ENCODE results near the gene BTNL3. TPM values are rescaled to one million over a fixed set of nuclear protein-coding genes. Genes with fewer than 3 reads are reported as not detected.
"Not testable (repeated sequence)": the region's sequence is repeated elsewhere in the genome, so short reads cannot be mapped to it uniquely, and the experiment has no call there.

The BTNL3 gene
- total RNA-seq, 2 donors from 2014 or later = 0.10 to 0.16 TPM

DNA sequence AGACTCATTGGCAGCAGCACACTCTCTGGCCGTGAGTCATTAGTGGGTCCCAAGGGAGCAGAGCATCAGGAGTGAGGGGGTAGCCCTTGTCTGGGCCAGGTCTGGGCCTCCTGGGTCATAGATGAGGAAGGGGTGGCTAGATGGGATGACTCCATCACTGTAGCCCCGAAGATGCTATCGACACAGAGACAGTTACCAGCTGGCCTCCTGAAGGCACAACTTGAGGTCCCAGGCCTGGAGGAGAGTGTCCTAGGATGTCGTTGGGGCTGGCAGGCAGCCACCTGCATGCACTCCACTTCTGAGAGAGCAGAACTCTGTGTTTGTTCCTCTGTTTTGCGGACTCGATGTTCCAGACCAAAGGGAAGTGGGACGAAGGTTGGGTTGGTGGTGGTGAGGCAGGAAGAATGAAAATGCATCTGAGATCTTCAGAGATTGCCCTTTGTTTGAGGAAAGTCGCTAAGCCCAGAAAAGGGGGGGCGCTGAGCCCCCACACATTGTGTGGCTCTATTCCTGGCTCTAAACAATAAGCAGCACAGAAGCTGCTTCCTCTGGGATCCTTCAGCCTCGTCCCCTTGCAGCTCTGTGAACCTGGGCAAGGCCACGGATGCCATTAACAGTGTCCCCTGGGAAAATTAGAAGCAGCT is 56.1 kb downstream of the BTNL3 start:
- H3K9me3 Mint-ChIP-seq = no peaks in the 10 kb centered on the region
- no peaks in the 10 kb centered on the region for H3K4me1 Mint-ChIP-seq (ENCODE audit: low read depth)
- ATAC-seq (replicated peaks in 1 of 2) (no peak), DNase-seq (no peak)
- no peak overlapping the region for H3K27ac Mint-ChIP-seq
- peaks cover 50% of the 10 kb centered on the region for H3K27me3 Mint-ChIP-seq (ENCODE audit: low read depth)
- H3K4me3 Mint-ChIP-seq = no peak overlapping the region
- no peaks in the 10 kb centered on the region for H3K36me3 Mint-ChIP-seq (ENCODE audit: insufficient read depth in 2 of 2)

DNA sequence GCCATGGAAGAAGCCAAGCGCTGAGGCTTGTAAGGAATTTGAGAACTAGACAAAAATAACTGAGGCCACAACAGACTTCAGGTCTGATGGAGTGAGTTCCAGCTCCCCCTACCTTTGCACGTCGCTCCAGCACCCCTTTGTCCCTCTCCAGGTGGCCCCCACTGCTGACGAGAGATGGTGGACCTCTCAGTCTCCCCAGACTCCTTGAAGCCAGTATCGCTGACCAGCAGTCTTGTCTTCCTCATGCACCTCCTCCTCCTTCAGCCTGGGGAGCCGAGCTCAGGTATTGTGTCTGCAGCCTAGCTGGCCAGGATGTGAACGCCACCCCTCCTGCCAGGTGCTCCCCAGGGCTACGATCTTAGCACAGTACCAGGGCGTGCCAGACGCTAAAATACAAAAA is 56.7 kb downstream of the BTNL3 start:
- Mint-ChIP-seq H3K9me3 (no peaks in the 10 kb centered on the region), H3K4me3 (no peak overlapping the region), H3K36me3 (ENCODE audit: insufficient read depth in 2 of 2) (no peaks in the 10 kb centered on the region), H3K4me1 (ENCODE audit: low read depth) (no peaks in the 10 kb centered on the region), H3K27me3 (ENCODE audit: low read depth) (peaks cover 50% of the 10 kb centered on the region), H3K27ac (no peak overlapping the region)
- ATAC-seq (replicated peaks in 1 of 2) (no peak), DNase-seq (no peak)

DNA sequence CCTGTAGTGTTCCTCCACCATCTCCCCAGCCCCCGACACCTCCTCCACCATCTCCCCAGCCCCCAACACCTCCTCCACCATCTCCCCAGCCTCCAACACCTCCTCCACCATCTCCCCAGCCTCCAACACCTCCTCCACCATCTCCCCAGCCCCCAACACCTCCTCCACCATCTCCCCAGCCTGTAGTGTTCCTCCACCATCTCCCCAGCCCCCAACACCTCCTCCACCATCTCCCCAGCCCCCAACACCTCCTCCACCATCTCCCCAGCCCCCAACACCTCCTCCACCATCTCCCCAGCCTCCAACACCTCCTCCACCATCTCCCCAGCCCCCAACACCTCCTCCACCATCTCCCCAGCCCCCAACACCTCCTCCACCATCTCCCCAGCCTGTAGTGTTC is 57.2 kb downstream of the BTNL3 start:
- H3K4me3 Mint-ChIP-seq; H3K4me1 Mint-ChIP-seq (ENCODE audit: low read depth): not testable (repeated sequence)

DNA sequence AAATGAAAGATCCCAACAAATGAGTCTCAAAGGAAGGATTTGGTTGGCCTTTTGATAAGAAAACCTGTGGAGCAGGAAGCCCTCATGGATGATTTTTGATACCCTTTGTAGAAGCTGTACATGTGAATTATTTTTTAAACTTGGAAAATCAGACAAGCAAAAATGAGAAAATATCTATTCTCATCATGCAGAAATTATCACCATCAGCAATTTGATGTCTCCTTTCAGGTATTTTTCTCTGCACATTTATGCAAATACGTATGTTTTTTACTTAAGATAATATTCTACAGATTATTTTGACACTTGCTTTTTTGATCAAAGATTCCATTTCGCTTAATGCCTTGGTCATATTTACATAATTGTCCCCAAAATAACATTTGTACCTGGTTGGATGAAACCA is 58.6 kb downstream of the BTNL3 start:
- H3K36me3 Mint-ChIP-seq (ENCODE audit: insufficient read depth in 2 of 2) = peaks cover 3% of the 10 kb centered on the region in 2 donors
- H3K27ac Mint-ChIP-seq = no peak overlapping the region
- H3K9me3 Mint-ChIP-seq = no peaks in the 10 kb centered on the region
- no peak for ATAC-seq (replicated peaks in 1 of 2)
- no peak for DNase-seq
- H3K4me1 Mint-ChIP-seq (ENCODE audit: low read depth) = peaks cover 5% of the 10 kb centered on the region
- peaks cover 54% of the 10 kb centered on the region for H3K27me3 Mint-ChIP-seq (ENCODE audit: low read depth)
- no peak overlapping the region for H3K4me3 Mint-ChIP-seq

More for the DNA sequence above, 57.2 kb downstream of the BTNL3 start:
- not testable (repeated sequence) for H3K27ac Mint-ChIP-seq; H3K36me3 Mint-ChIP-seq (ENCODE audit: insufficient read depth in 2 of 2); DNase-seq; H3K9me3 Mint-ChIP-seq; ATAC-seq (replicated peaks in 1 of 2)
- H3K27me3 Mint-ChIP-seq (ENCODE audit: low read depth) = peaks cover 52% of the 10 kb centered on the region

DNA sequence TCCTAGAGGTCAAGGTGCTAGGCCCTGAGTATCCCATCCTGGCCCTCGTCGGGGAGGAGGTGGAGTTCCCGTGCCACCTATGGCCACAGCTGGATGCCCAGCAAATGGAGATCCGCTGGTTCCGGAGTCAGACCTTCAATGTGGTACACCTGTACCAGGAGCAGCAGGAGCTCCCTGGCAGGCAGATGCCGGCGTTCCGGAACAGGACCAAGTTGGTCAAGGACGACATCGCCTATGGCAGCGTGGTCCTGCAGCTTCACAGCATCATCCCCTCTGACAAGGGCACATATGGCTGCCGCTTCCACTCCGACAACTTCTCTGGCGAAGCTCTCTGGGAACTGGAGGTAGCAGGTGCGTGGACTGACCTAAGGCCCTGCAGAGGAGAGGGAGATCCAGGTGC is 59.3 kb downstream of the BTNL3 start:
- no peak overlapping the region for H3K27ac Mint-ChIP-seq
- H3K4me3 Mint-ChIP-seq = no peak overlapping the region
- H3K27me3 Mint-ChIP-seq (ENCODE audit: low read depth) = peaks cover 50% of the 10 kb centered on the region
- H3K4me1 Mint-ChIP-seq (ENCODE audit: low read depth) = peaks cover 7% of the 10 kb centered on the region
- no peaks in the 10 kb centered on the region for H3K9me3 Mint-ChIP-seq
- peaks cover 3% of the 10 kb centered on the region in 2 donors for H3K36me3 Mint-ChIP-seq (ENCODE audit: insufficient read depth in 2 of 2)
- DNase-seq = no peak
- no peak for ATAC-seq (replicated peaks in 1 of 2)

DNA sequence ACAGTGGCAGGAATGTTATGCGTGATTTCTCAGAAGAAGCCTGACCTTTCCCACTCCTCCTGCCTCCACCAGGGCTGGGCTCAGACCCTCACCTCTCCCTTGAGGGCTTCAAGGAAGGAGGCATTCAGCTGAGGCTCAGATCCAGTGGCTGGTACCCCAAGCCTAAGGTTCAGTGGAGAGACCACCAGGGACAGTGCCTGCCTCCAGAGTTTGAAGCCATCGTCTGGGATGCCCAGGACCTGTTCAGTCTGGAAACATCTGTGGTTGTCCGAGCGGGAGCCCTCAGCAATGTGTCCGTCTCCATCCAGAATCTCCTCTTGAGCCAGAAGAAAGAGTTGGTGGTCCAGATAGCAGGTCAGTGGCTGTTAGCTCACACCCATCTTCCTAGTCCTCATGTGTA is 61.4 kb downstream of the BTNL3 start:
- Mint-ChIP-seq H3K27me3 (ENCODE audit: low read depth) (peaks cover 61% of the 10 kb centered on the region), H3K4me1 (ENCODE audit: low read depth) (peaks cover 22% of the 10 kb centered on the region), H3K27ac (no peak overlapping the region), H3K36me3 (ENCODE audit: insufficient read depth in 2 of 2) (peaks cover 3% of the 10 kb centered on the region in 2 donors), H3K4me3 (no peak overlapping the region), H3K9me3 (no peaks in the 10 kb centered on the region)
- ATAC-seq (replicated peaks in 1 of 2) = no peak
- no peak for DNase-seq

DNA sequence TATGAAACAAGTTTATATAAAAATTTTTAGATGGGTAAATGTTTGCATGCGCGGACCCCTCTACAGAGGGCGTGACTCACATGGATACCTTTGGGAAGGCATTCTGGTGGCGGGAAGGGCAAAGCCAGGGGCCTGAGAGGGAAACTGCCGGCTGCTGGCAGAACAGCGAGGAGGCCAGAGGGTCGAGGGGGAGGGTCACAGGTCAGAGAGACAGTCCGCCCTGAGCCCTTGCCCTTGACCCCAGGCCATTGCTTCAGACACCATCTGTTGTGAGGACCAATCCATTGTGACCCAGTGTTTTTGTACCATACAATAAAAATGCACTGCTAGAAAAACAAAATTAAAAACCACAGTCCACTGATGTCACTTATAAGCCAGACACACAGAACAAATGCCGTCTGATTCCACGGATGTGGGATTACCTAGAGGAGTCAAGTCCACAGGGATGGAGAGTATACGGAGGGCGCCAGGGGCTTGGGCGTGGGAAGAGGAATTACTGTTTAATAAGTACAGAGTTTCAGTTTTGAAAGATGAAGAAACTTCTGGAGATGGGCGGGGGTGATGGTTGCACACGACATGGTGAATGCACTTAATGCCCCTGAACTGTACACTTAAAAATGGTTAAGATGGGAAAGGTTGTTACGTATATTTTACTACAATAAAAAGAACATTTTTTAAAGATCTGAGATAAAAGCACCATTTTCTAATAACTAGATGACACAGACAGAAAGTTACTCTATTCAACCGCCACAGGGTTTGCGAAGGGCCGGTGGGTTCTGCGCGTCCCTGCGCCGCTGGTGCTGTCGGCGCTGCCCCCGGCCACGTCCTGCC is 63.4 kb downstream of the BTNL3 start:
- peaks cover 82% of the 10 kb centered on the region for H3K27me3 Mint-ChIP-seq (ENCODE audit: low read depth)
- H3K4me1 Mint-ChIP-seq (ENCODE audit: low read depth) = peaks cover 22% of the 10 kb centered on the region
- H3K27ac Mint-ChIP-seq = peak overlapping the region; percentile 65
- ATAC-seq (replicated peaks in 1 of 2) (no peak), DNase-seq (no peak)
- H3K36me3 Mint-ChIP-seq (ENCODE audit: insufficient read depth in 2 of 2) = peaks cover 3% of the 10 kb centered on the region in 2 donors
- H3K4me3 Mint-ChIP-seq = peak overlapping the region; percentile 79 to 85
- no peaks in the 10 kb centered on the region for H3K9me3 Mint-ChIP-seq

DNA sequence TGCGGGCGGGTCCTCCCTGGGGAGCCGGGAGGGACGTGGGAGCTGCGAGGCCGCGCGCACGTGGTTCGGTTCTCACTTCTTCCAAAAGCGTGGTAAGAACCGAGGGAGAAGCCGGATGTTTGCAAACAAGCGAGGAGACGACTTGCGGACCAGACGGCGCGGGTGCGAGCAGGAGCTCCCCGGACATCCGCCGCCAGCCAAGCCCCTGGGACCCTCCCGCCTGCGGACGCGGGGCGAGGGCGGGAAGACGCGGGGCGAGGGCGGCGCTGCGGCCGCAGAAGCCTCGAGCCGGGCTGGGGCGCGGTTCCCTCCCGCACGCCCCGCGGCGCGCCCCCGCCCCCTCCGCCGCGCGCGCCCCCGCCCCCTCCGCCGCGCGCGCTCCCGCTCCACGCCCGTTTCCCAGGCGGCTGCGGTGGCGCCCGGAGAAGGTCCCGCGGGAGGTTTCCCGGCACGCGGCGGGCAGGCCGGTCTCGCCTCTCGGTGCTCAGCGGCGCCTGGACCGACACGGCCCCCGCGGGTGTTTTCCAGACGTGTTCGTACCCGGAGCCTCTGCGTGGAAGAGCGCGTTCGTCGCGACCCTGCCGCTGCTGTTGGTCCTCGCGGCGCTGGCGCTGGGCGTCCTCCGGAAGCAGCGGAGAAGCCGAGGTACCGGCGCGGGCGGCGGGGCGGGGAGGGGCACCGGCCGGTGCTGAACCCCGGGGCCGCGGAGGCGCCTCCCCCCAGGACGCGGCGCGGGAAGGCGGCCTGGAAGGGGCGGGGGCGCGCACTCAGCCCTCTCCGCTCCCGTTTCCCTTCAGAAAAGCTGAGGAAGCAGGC is 64.2 kb downstream of the BTNL3 start:
- no peak overlapping the region for H3K27ac Mint-ChIP-seq
- peak overlapping the region; percentile 84 to 85 for H3K4me3 Mint-ChIP-seq
- H3K9me3 Mint-ChIP-seq = no peaks in the 10 kb centered on the region
- ATAC-seq (replicated peaks in 1 of 2) (peak; percentile 69 to 73), DNase-seq (peak; percentile 39 to 42)
- H3K36me3 Mint-ChIP-seq (ENCODE audit: insufficient read depth in 2 of 2) = peaks cover 3% of the 10 kb centered on the region in 2 donors
- peaks cover 86% of the 10 kb centered on the region for H3K27me3 Mint-ChIP-seq (ENCODE audit: low read depth)
- peaks cover 22% of the 10 kb centered on the region for H3K4me1 Mint-ChIP-seq (ENCODE audit: low read depth)

DNA sequence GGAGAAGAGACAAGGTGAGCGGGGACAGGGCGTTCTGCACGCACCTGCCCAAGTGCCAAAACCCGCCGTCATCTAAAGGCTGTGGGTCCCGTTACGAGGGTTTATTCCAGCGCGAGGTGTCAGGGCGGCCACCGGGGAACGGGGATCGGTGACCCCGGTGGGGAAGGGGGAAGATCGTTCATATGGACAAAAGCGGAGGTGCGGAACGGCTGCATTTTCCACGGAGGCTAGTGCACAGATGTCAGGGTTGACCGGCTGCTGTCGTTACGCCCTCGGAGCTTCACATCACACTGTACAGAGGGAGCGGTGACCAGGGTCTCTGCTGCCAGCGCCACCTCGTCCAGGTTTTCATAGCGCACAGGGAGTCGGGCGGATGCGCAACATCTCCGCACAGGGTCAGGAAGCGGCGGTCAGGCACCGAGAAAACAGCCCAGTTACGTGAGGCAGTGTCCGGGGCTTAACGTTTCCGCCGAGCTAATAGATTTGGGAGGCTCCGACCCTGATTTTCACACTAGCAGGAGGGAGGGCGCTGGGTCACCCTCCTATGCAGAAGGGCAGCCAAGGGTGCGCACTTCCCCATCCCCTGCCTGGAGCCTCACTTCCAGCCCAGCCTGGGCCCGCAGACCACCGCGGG is 65.0 kb downstream of the BTNL3 start:
- DNase-seq (peak in 1 of 2 donors; percentile 12), ATAC-seq (replicated peaks in 1 of 2) (peak; percentile 37 to 39)
- Mint-ChIP-seq H3K4me3 (peak overlapping the region; percentile 84 to 85), H3K9me3 (no peaks in the 10 kb centered on the region), H3K27ac (no peak overlapping the region), H3K36me3 (ENCODE audit: insufficient read depth in 2 of 2) (peaks cover 3% of the 10 kb centered on the region in 2 donors), H3K27me3 (ENCODE audit: low read depth) (peaks cover 91% of the 10 kb centered on the region), H3K4me1 (ENCODE audit: low read depth) (peaks cover 23% of the 10 kb centered on the region)

DNA sequence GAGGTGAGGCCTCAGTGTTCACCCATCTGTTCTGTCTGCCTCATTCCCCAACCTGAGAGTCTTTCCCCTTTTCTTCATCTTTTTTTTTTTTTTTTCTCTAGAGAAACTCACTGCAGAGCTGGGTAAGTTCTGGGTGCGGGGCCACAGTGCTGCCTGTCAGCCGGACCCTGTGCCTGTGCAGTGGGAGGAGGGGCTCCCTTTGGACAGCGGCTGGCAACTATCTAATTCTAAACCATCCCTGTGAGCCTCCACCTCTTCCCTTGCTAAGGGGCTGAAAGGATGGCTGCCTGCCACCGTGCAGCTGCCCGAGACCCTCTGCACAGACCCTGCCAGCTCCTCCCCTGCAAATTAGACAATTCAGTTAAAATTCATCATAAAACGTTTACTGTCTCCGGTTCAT is 65.5 kb downstream of the BTNL3 start:
- Mint-ChIP-seq H3K9me3 (no peaks in the 10 kb centered on the region), H3K36me3 (ENCODE audit: insufficient read depth in 2 of 2) (peaks cover 3% of the 10 kb centered on the region in 2 donors), H3K27me3 (ENCODE audit: low read depth) (peaks cover 93% of the 10 kb centered on the region), H3K27ac (no peak overlapping the region), H3K4me1 (ENCODE audit: low read depth) (peaks cover 26% of the 10 kb centered on the region), H3K4me3 (peak overlapping the region; percentile 51 to 84)
- ATAC-seq (replicated peaks in 1 of 2) (no peak), DNase-seq (no peak)

DNA sequence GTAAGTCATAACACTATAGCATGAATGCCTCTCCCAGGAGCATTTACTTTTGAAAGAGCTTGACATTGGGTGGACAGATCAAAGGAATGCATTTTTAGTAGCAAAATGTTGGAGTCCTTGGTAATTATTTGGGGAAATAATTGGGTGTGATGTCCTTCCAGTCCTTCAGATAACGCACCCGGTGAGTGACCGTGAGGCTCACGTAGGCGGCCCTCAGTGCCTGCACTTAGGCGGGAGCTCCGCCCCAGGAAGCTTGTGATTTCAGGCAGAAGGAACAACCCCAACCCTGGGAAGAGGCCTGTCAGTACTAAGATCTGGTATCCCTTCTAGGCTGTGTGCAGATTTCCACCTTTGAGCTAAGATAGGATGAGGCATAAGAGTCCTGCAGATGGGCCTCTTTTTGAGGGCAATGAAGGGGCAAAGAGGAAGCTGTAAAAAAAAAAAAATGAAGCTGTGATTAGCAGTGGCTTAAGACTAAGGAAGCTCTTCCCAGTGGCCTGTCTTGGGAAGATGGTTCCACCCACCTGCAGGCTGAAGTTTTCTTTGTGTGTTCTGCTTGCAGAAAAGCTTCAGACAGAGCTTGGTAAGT is 66.3 kb downstream of the BTNL3 start:
- DNase-seq (no peak), ATAC-seq (replicated peaks in 1 of 2) (no peak)
- Mint-ChIP-seq H3K4me3 (no peak overlapping the region), H3K4me1 (ENCODE audit: low read depth) (peaks cover 28% of the 10 kb centered on the region), H3K36me3 (ENCODE audit: insufficient read depth in 2 of 2) (peaks cover 3% of the 10 kb centered on the region in 2 donors), H3K9me3 (no peaks in the 10 kb centered on the region), H3K27me3 (ENCODE audit: low read depth) (peaks cover 88% of the 10 kb centered on the region), H3K27ac (no peak overlapping the region)

All from activated T-cell treated with anti-CD3 and anti-CD28 coated beads, Interleukin-2, amount 50 U/mL, for 72 hours (primary cell).